22Rv1 (cell line): ENCODE data around the gene CDH12.
"Not testable (repeated sequence)": the region's sequence is repeated elsewhere in the genome, so short reads cannot be mapped to it uniquely, and the experiment has no call there.

Source experiments
- H3K27ac ChIP-seq: fragments of 450-650 bp; 2 replicates; pipeline ENCODE4 v1.5.1; 2017
- ZFX ChIP-seq: fragments of 450-650 bp; IDR thresholded peaks from 2 replicates; pipeline ENCODE4 v1.6.1; 2017; ENCODE audit warnings: antibody characterized with exemption, borderline replicate concordance
- TF ChIP-seq, protein P1 (sequence below): fragments of 450-650 bp; IDR thresholded peaks from 2 replicates; pipeline ENCODE4 v1.5.1; 2017; ENCODE audit warnings: mild to moderate bottlenecking

CDH12 gene

DNA sequence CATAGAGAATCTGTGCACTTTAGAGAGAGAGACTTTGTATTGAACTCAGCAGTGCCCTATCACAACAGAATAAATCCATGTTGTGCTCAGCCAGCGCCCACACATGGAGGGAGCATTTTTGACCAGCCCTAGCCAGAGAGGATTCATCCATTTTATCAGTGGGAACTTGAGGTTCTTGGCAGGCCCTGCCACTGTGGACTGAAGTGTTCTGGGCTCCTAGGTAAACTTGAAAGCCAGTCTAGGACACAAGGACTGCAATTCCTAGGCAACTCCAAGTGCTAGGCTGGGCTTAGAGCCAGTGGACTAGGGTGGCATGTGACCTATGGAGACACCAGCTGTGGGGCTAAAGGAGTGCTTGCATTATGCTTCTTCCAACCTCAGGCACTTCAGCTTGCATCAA lies 523.5 kb downstream of the CDH12 start:
- TF ChIP-seq, protein P1, sequence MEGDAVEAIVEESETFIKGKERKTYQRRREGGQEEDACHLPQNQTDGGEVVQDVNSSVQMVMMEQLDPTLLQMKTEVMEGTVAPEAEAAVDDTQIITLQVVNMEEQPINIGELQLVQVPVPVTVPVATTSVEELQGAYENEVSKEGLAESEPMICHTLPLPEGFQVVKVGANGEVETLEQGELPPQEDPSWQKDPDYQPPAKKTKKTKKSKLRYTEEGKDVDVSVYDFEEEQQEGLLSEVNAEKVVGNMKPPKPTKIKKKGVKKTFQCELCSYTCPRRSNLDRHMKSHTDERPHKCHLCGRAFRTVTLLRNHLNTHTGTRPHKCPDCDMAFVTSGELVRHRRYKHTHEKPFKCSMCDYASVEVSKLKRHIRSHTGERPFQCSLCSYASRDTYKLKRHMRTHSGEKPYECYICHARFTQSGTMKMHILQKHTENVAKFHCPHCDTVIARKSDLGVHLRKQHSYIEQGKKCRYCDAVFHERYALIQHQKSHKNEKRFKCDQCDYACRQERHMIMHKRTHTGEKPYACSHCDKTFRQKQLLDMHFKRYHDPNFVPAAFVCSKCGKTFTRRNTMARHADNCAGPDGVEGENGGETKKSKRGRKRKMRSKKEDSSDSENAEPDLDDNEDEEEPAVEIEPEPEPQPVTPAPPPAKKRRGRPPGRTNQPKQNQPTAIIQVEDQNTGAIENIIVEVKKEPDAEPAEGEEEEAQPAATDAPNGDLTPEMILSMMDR: no peak
- no peak for TF ChIP-seq ZFX

DNA sequence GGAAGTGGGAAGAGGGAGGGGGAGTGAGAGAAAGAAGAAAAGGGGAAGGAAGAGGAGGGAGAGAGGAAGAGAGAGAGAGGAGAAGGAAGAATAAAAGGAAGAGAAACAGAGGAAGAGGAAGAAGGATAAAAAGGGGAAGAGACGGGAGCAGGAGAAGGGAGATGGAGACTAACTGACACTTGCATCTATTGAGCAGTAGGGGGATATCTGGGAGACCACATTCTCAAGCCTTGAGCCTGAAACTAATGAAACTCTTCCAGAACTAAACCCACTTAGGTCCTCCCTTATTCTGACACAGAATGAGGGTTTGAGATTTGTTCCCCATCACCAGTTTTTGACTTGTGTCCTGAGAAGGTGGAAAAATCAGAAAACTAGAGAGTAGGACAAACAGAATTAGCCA lies 533.3 kb downstream of the CDH12 start:
- H3K27ac ChIP-seq: no peak overlapping the region
- no peak for TF ChIP-seq ZFX
- TF ChIP-seq, protein P1: no peak

More for the DNA sequence above, 523.5 kb downstream of the CDH12 start:
- H3K27ac ChIP-seq: no peak overlapping the region

DNA sequence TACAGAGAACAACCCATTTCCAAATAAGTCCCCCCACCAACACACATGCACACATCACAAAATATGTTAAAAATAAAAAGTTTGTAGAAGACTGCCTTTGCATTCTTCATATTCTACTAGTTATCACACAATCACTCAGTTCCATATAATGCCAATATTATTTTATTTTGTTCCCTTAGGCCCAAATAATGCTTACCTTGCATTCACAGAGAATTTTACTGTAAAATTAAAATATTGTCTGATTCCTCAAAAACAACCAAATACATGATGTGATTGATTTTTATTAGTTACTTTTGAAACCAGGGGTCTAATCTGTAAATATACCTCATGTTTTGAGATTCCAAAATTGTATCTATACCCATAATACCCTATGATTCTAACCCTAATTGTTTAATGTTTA lies 536.9 kb downstream of the CDH12 start:
- no peak overlapping the region for H3K27ac ChIP-seq
- TF ChIP-seq, protein P1: no peak
- no peak for TF ChIP-seq ZFX

DNA sequence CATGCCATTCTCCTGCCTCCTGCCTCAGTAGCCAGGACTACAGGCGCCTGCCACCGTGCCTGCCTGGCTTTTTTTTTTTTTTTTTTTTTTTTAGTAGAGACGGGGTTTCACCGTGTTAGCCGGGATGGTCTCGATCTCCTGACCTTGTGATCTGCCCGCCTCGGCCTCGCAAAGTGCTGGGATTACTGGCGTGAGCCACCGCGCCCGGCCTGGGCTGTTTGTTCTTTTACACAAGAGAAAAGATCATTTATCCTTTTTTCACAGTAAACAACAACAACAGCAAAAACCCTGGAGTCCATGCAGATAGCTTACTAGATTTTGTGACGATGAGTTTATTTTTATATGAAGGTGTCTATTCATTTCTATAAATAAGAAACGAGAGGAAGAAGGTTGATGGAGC lies 538.1 kb downstream of the CDH12 start:
- not testable (repeated sequence) for H3K27ac ChIP-seq

DNA sequence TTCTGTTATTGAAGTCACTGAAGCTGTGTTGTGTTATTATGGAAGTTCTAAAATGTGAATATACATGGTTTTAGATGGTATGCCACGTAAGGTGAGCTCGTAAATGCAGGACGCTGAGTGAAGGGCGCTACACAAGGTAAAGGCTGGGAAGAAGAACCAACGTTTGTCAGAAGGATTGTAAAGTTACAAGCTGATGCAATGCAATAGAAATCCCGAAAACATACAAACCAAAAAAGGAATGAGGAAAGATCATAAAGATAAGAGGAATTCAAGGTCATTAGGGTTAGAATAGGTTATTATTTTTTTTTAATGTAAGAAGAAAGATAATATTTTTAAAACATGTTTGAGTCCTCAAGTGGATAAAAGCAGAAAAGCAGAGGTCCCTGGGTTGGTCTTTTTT lies 538.6 kb downstream of the CDH12 start:
- no peak overlapping the region for H3K27ac ChIP-seq
- TF ChIP-seq, protein P1: no peak
- no peak for TF ChIP-seq ZFX

DNA sequence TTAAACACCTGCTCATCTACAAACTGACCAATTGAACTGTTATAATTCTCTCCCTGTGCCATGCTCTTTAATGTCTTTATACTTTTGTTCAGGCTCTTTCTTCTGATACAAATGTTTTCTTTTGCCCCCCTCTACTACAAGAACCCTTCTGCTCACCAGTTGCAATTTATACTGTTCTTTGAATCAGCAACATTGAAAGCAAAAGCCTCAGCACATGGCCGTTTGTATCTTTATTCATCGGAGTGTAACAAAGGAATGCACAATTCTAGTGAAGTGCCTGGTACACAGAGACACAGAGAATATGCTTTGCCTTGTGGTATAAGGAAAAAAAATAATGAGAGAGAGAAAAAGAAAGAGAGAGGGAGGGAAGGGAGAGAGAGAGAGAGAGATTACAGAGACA lies 547.1 kb downstream of the CDH12 start:
- no peak overlapping the region for H3K27ac ChIP-seq
- TF ChIP-seq, protein P1: no peak
- TF ChIP-seq ZFX: no peak

DNA sequence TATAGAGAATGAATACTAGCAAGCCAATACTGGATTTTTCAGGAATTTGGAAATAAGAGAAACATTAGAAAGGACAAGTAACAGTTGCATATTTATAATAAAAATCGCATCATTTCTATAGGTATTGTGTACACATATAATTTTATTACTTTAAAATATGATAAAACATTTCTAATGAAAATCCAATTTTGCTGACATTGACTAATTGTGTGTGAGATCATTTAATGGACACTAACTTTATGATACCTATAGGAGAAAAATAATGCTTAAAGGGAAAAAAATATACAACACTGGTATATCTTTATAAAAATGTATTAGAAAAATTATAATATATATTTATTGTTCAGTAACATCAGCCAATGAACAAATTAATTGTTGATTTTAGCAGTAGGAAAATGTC lies 557.3 kb downstream of the CDH12 start:
- H3K27ac ChIP-seq: no peak overlapping the region
- TF ChIP-seq, protein P1: no peak
- TF ChIP-seq ZFX: no peak

DNA sequence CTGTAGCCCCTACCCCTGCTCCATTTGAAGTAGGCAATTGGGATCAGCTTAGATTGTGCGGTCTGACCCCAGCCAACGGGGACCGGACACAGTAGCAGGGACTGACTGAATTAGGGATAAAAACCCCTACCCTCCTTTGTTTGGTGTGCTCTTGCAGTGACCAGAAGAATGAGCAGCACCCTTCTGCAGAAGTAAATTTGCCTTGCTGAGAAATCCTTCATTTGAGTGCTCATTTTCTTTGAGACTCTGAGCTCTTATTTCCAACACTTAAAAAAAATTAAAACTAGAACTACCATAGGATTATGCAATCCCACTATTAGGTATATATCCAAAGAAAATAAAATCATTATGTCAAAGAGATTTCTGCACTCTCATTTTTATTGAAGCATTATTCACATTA lies 560.0 kb downstream of the CDH12 start:
- TF ChIP-seq ZFX: no peak
- TF ChIP-seq, protein P1: no peak
- H3K27ac ChIP-seq: no peak overlapping the region
